ENCODE data around the gene ITGA6.

Gene ITGA6

DNA sequence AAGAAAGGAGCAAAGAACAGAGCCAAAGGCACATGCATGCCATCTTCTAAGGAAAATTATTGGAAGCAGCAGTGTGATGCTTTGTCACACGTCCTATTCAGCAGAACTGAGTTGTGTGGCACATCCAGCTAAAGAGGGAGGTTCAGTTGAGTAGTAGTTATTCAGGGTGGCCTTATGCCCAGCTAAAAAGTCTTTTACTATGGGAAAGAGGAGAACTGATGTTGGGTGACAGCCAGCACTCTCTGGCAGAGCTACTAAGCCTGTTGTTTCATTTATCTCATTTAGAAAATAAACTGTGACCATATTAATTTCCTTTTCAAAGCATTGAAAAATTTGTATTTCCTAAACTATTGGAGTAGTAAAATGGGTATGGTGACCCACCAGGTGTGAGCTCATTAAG is 18.5 kb downstream of the ITGA6 start:
- DNase-seq = no peak

DNA sequence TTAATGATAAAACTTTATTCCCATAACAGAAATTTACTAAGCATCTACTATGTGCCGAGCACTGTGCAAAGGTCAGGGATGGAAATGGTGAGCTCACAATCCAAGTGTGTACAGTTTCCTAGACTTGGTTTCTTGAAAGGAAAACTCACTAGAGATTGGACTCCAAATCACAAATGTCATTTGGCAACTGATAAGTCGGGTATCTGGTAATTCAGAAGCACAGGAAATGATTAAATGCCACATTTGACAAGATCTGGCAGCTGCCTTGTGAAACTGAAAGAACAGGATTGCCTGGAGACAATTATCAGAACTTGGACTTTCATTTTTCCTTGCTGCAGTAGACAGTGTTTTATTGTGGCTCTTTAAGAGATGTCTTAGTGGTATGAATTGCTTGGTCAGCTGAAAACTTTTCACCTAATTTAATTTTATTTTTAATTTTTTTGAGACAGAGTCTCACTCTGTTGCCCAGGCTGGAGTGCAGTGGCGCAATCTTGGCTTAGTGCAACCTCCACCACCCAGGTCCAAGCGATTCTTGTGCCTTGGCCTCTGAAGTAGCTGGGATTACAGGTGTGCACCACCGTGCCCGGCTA is 19.2 kb downstream of the ITGA6 start:
- no peak for DNase-seq

DNA sequence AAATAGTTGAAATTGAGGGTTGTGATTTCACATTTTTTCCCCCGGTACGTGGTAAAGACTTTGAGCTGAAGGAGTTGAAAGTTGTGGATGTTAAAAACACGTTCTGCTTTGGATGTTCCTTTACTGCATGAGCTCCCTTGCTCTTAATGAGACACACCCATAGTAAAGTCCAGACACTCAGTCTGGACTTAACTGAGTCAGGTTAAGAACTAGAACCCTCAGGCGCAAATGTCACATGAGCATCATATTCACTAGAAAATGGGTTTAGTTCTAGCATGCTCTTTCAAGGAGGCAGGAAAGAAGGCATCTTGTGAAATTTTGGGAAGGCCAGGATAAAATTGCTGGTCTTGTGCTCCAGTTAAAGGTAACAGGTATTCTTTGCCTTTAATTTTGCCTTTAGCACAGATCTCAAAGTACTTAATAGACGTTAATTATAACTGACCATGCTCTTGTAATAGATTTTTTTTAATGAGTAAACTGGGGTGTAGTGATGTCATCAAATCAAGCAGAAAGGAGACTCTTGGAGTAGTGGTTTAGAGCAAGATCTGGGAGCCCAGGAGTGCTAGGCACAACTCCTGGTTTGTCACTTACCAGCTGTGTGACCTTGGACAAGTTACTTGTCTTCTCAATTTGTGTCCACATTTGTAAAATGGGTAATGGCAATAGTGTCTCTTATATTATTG is 20.6 kb downstream of the ITGA6 start:
- DNase-seq = no peak

- no peak for DNase-seq
Measured at GRCh38 chr2:172448544-172449267, 21.3 kb downstream of the ITGA6 start.

- DNase-seq = no peak
Measured at GRCh38 chr2:172449911-172450550, 22.6 kb downstream of the ITGA6 start.

DNA sequence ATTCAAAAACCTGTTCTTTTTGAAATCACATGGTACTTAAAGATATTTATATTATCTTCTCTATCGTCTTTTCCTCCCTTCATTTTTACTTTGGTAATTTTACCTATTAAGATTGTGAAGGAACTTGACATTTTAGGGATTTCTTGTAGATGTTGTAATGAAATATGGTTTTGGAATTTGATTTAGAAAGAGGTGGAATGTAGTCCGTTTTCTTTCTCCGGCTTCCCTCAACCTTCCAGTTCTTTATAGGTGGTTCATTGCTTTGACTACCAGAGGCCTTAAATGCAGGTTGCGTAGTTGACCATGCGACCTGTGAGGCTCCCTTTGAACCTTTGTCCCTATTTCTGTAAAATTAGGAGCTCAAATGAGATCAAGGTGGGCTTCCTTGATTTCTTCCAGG is 24.5 kb downstream of the ITGA6 start:
- DNase-seq = no peak

DNA sequence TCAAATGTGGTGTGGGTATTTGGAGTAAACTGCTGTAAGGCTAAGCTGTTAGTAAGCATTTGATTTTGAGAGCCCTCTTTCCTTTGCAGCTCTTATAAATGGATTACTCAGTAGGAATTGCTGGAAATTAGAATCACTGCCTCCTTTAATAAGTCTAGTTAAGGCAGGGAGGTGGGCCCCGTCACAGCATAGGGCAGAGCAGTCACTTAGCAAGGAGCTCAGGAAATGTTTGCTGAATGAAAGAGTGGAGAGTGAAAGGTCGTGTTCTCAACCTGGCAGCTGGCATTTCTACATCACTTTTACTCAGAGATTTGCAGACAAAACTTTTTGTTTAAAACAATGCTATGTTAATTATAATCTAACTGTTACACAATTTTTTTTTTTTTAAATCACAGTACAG is 25.5 kb downstream of the ITGA6 start:
- no peak for DNase-seq

DNA sequence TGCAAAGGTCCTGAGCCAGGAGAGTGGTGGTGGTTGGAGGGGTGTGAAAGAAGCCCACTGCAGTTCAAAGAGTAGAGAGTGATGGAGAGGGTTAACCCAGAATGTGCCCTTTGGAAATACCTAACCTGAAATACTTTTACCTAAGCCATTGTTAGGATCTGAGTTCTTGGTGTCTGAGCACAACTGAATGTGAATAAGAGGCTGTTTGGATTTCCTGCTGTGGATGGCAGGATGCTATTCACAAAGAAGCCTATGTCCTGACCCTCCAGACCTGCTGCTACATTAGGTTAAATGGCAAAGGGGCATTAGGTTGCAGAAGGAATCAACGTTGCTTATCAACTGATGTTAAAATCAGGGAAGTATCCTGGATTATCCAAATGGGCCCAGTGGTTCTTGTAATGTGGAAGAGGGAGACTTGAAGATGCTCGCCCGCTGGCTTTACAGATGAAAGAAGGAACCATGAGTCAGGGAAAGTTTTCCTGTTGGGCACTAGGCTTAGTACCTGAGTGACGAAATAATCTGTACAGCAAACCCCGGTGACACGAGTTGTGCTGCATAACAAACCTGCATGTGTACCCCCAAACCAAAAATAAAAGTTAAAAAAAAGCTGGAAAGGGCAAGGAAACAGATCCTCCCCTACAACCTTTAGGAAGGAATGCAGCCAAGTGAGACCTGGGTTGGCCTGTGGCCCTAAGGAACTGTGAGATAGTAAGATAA is 27.2 kb downstream of the ITGA6 start:
- no peak for DNase-seq

- no peak for DNase-seq
Measured at GRCh38 chr2:172455121-172455515, 27.7 kb downstream of the ITGA6 start.

- no peak for DNase-seq
Measured at GRCh38 chr2:172456002-172456401, 28.6 kb downstream of the ITGA6 start.

GRCh38 chr2:172457536-172457935 is 30.1 kb downstream of the ITGA6 start:
- DNase-seq = no peak

DNA sequence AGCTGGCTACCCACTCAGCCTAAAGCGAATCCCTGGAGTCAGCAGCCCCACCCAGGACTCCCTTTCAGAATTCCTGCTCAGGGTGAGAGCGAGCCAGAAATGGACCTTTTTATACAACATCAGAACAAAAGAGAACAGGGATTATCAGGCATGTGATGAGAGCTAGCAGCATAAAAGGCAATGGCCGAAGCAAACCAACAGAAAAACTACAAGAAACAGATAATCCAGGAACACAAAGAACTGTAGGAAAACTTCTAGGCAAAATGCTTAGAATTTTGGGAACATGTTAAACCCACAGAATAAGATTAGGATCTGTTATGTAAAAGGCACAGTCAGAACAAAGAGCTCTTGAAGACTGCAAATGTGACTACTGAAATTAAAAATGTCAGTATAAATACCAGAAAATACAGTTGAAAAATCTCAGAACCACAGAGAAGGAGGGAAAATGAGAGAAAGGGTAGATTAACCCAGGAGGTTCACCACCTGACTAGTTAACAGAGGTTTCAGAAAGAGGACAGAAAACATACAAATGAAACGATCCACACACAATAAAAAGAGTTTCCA is 31.3 kb downstream of the ITGA6 start:
- no peak for DNase-seq

- no peak for DNase-seq
Measured at GRCh38 chr2:172460780-172461201, 33.4 kb downstream of the ITGA6 start.

DNA sequence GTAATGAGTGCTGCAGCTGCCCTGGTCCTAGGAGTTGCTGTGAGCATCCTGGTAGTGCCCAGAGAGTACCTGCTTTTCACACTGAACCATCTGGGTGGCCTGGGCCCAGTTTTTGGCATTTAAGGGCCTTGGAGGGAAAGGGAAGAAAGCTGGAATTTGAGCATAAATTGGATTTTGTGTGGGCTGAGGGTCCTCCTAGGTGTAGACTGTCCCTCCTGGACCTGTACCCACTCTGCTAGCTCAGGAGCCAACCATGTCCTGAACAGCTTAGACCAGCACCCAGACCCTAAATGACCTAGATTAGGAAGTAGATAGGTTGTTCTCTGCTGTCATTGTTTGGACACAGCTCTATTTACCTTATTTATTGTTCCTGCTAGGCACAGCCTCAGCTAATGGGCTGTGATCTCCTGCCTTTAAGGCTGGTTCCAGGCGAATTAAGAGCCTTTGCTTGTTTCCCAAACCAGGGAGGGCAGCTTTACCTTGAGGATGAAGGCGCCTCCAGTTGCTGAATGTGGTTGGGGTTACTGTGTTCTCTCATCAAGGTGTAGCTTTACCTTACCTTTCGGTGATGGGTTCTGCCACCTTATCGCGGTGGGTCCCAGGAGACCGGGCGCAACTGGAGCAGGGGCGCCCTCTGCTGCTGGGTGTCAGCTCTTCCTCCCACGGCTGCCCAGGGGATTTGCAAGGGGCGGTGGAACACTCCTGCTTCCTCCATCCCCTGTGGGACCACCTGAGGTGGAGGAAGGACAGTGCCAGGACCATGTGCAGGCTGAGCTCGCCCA is 34.4 kb downstream of the ITGA6 start:
- DNase-seq = peak; percentile 23

DNA sequence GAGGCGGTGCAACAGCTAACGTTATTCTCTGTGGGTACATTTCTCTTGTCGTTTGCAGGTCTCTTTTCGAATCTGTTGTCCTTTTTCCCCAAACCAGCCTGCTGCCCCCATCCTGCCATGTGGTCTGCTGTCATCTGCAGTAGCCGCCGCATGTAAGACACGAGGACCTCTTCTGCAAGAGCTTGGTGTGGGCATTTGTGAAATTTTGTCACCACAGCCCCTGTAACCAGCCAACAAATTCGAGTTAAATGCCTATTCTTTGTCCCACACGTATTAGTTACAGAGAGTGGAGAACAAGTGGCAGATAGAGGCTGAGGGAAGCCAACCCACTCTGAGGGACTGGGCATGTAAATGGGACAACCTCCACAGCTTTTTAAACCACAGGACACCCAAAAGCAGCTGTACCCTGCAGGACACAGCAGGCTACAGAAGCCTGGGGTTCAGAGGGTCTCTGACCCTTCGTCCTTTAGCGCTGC is 35.0 kb downstream of the ITGA6 start:
- no peak for DNase-seq

DNA sequence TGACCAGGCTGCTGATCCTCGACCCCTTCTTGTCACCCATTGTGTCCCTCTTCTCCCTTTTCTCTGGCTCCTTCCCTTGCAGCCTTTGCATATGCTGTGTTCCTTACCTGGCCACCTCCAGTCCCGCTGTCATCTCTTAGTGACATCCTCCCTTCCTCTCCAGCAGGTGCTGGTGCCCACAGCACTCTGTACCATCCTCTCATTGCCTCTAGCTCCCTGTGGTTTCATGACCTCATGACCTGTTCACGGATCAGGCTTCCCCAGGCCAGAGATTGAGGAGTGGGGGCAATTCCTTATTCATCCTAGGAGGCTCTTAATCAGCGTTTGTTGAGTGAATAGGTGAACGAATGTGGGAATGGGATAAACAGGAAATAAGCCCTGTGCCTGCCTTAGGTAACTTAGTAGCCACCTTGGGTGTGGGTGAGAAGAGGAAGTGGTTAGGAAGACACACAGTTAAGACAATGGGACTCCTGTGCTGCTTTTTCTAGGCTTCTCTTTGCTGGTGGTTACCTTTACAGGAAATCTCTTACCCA is 35.5 kb downstream of the ITGA6 start:
- no peak for DNase-seq

DNA sequence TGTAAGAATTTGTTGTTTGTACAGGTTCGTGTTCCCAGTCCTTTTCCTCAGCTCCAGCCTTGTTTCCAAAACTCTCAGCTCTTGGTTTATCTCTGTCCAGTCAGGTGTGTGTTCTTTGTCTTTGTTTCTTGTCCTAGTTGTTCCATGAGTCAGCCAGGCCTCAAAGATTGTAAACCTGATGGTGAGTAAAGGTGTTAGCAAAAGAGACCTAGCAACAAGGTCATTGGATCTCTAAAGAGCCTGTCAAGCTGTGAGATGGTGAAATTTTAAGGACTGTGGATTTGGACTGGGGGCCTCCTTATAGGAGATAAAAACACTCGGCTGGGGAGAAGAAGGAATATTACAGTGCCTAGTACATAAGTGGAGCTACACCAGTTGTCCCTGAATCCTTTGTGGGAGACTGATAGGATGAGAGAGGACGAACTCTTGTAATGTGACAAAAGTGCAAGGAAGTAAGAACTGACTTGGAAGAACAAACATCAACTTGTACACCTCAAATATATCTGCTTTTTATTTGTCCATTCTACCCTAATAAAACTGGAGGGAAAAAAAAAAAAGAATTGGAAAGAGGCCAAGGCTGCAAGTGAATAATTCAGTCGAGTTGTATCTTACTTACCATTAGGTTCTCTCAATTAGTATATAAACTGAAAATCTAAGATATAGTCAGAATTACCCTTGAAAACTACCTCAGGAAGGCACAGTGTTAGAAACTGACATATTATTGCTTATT is 37.2 kb downstream of the ITGA6 start:
- no peak for DNase-seq

- DNase-seq = peak; percentile 81
Measured at GRCh38 chr2:172465417-172466334, 38.3 kb downstream of the ITGA6 start.

GRCh38 chr2:172467382-172467781 is 40.0 kb downstream of the ITGA6 start:
- no peak for DNase-seq

Measured in NCI-H1694 (cell line).